Keratinocyte (primary cell): ENCODE data around the gene LDLR.

Source experiments
- EZH2 ChIP-seq: IDR thresholded peaks from one replicate; pipeline ENCODE4 v1.6.1; 2012; ENCODE audit warnings: inconsistent platforms, mild to moderate bottlenecking, low read length, moderate library complexity
- TF ChIP-seq, protein P1 (sequence below), 3 experiments: IDR thresholded peaks in 1 of 3; conservative IDR thresholded peaks in 1 of 3; optimal IDR thresholded peaks in 1 of 3; 2 replicates in 2 of 3; 3 replicates in 1 of 3; pipeline versions ENCODE3 to v1.5.1; 2011; ENCODE audit warnings: low read length in 3 of 3, mild to moderate bottlenecking in 3 of 3, moderate library complexity in 2 of 3, control low read depth in 1 of 3, inconsistent platforms in 1 of 3; ENCODE audit not compliant: insufficient read depth in 2 of 3; ENCODE audit errors: extremely low read depth in 1 of 3

DNA sequence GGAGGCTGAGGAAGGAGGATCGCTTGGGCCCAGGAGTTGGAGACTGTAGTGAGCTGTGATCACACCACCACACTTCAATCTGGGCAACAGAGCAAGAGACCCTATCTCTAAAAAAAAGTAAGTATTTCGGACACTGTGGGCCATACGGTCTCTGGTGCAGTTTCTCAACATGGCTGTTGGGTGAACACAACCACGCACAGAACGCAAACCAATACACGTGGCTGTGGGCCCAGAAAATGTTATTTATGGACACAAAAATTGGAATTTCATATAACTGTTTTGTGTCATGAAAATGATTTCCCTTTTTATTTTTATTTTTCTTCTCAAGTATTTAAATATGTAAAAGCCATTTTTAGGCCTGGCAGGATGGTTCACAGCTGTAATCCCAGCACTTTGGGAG is 19.5 kb downstream of the LDLR start:
- TF ChIP-seq, protein P1, sequence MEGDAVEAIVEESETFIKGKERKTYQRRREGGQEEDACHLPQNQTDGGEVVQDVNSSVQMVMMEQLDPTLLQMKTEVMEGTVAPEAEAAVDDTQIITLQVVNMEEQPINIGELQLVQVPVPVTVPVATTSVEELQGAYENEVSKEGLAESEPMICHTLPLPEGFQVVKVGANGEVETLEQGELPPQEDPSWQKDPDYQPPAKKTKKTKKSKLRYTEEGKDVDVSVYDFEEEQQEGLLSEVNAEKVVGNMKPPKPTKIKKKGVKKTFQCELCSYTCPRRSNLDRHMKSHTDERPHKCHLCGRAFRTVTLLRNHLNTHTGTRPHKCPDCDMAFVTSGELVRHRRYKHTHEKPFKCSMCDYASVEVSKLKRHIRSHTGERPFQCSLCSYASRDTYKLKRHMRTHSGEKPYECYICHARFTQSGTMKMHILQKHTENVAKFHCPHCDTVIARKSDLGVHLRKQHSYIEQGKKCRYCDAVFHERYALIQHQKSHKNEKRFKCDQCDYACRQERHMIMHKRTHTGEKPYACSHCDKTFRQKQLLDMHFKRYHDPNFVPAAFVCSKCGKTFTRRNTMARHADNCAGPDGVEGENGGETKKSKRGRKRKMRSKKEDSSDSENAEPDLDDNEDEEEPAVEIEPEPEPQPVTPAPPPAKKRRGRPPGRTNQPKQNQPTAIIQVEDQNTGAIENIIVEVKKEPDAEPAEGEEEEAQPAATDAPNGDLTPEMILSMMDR (optimal IDR thresholded peaks at IDR 0.05 in 1 of 3, IDR thresholded peaks at IDR 0.05 in 1 of 3, conservative IDR thresholded peaks at IDR 0.05 in 1 of 3; ENCODE audit: extremely low read depth in 1 of 3, insufficient read depth in 2 of 3, low read length in 3 of 3): no peak
- TF ChIP-seq EZH2: no peak
